ENCODE measurements around the gene UST. TPM values are rescaled to one million over a fixed set of nuclear protein-coding genes. Genes with fewer than 3 reads are reported as not detected.

UST gene
- polyA plus RNA-seq, 1 donor from 2014 or later: 7.5 TPM

GRCh38 chr6:149059557-149059956 is 312.7 kb downstream of the UST start:
- Histone ChIP-seq H3K79me2 (replicated peaks; ENCODE audit: insufficient read depth, low read length) (no peaks in the 10 kb centered on the region), H3F3A (ENCODE audit: insufficient read depth, low read length, poor library complexity, severe bottlenecking) (no peaks in the 10 kb centered on the region), H3K27ac (ENCODE audit: low read length) (no peak overlapping the region), H3K36me3 (ENCODE audit: insufficient read depth, low read length) (no peaks in the 10 kb centered on the region), H2AFZ (ENCODE audit: low read depth, low read length) (no peak overlapping the region), H3K4me3 (ENCODE audit: low read length) (no peak overlapping the region), H3K9ac (ENCODE audit: low read length) (no peak overlapping the region), H3K9me2 (ENCODE audit: insufficient read depth, low read length) (no peaks in the 10 kb centered on the region), H3K9me3 (ENCODE audit: low read length) (no peaks in the 10 kb centered on the region), H3K27me3 (ENCODE audit: insufficient read depth, low read depth, low read length) (no peaks in the 10 kb centered on the region), H4K20me1 (ENCODE audit: insufficient read depth) (no peaks in the 10 kb centered on the region), H3K4me2 (ENCODE audit: low read length) (no peak overlapping the region)
- TF ChIP-seq SMC3 (conservative IDR thresholded peaks at IDR 0.05; ENCODE audit: poor library complexity): no peak
- TF ChIP-seq CTCF (IDR thresholded peaks at IDR 0.05; ENCODE audit: poor library complexity, severe bottlenecking): no peak
- no peak for TF ChIP-seq EZH2 (IDR thresholded peaks at IDR 0.05; ENCODE audit: borderline replicate concordance, insufficient read depth, low read length, poor library complexity, severe bottlenecking)

GRCh38 chr6:149060300-149060984 is 313.6 kb downstream of the UST start:
- Histone ChIP-seq H3K4me3 (ENCODE audit: low read length) (no peak overlapping the region), H3K36me3 (ENCODE audit: insufficient read depth, low read length) (no peaks in the 10 kb centered on the region), H3K9me3 (ENCODE audit: low read length) (no peaks in the 10 kb centered on the region), H2AFZ (ENCODE audit: low read depth, low read length) (no peak overlapping the region), H3K9me2 (ENCODE audit: insufficient read depth, low read length) (no peaks in the 10 kb centered on the region), H3F3A (ENCODE audit: insufficient read depth, low read length, poor library complexity, severe bottlenecking) (no peaks in the 10 kb centered on the region), H3K27ac (ENCODE audit: low read length) (no peak overlapping the region), H3K27me3 (ENCODE audit: insufficient read depth, low read depth, low read length) (no peaks in the 10 kb centered on the region), H3K4me2 (ENCODE audit: low read length) (no peak overlapping the region), H4K20me1 (ENCODE audit: insufficient read depth) (no peaks in the 10 kb centered on the region), H3K79me2 (replicated peaks; ENCODE audit: insufficient read depth, low read length) (no peaks in the 10 kb centered on the region), H3K9ac (ENCODE audit: low read length) (no peak overlapping the region)
- no peak for TF ChIP-seq CTCF (IDR thresholded peaks at IDR 0.05; ENCODE audit: poor library complexity, severe bottlenecking)
- TF ChIP-seq EP300 (conservative IDR thresholded peaks at IDR 0.05; ENCODE audit: poor library complexity, severe bottlenecking): no peak
- no peak for TF ChIP-seq MXI1 (conservative IDR thresholded peaks at IDR 0.05; ENCODE audit: poor library complexity, severe bottlenecking)
- no peak for TF ChIP-seq TAF1 (IDR thresholded peaks at IDR 0.05; ENCODE audit: low read depth)
- no peak for TF ChIP-seq REST (IDR thresholded peaks at IDR 0.05; ENCODE audit: borderline replicate concordance)
- no peak for TF ChIP-seq EZH2 (IDR thresholded peaks at IDR 0.05; ENCODE audit: borderline replicate concordance, insufficient read depth, low read length, poor library complexity, severe bottlenecking)
- TF ChIP-seq SMC3 (conservative IDR thresholded peaks at IDR 0.05; ENCODE audit: poor library complexity): no peak
- no peak for TF ChIP-seq RAD21 (conservative IDR thresholded peaks at IDR 0.05)
- TF ChIP-seq POLR2AphosphoS5 (IDR thresholded peaks at IDR 0.05): no peak
